Psoas muscle (tissue), 8 donors: ENCODE data around the gene APBB2. TPM values are rescaled to one million over a fixed set of nuclear protein-coding genes. Genes with fewer than 3 reads are reported as not detected.

Experiments used
- ATAC-seq, 4 donors: fragments of 200-7000 bp; cut with Tn5 transposase; one replicate each; pipeline ENCODE4 v1.9.1; 2020; ENCODE audit warnings: moderate library complexity in 3 of 4, mild to moderate bottlenecking in 2 of 4
- DNase-seq, 2 donors: peaks; one replicate each; pipeline ENCODE4 v3.0.0-alpha.2; 2020
- H3K27ac ChIP-seq: fragments of 200-600 bp; one replicate; pipeline ENCODE4 v1.8.0; 2022
- H3K27me3 ChIP-seq, 3 donors: fragments of 200-600 bp in 1 of 3; one replicate each; pipeline versions ENCODE4 v1.6.1 to v1.8.0; 2013 to 2022; ENCODE audit warnings: low read length in 2 of 3, mild to moderate bottlenecking in 2 of 3, moderate library complexity in 1 of 3; ENCODE audit not compliant: insufficient read depth in 3 of 3
- H3K36me3 ChIP-seq, 2 donors: fragments of 200-600 bp in 1 of 2; one replicate each; pipeline versions ENCODE4 v1.6.1 to v1.8.0; 2013 to 2022; ENCODE audit warnings: low read depth in 1 of 2, mild to moderate bottlenecking in 1 of 2, moderate library complexity in 1 of 2; ENCODE audit not compliant: insufficient read depth in 1 of 2
- H3K4me1 ChIP-seq: fragments of 200-600 bp; one replicate; pipeline ENCODE4 v1.8.0; 2022
- H3K4me3 ChIP-seq: fragments of 200-600 bp; one replicate; pipeline ENCODE4 v1.8.0; 2022; ENCODE audit warnings: mild to moderate bottlenecking
- H3K9me3 ChIP-seq: fragments of 200-600 bp; one replicate; pipeline ENCODE4 v1.8.0; 2022
- WGBS, 3 donors: extraction: QIAGEN DNeasy Blood & Tissue Kit; methylation state at CpG; one replicate each; pipeline versions ENCODE4 v1.1.6 to v1.1.7; 2013; 5-methylcytosine and 5-hydroxymethylcytosine counted together
- intact Hi-C, 2 donors: fragments of 100-400 bp; cut with DNase I; formaldehyde crosslinking; loops; one replicate each; pipeline versions ENCODE4 v1.11.0 to v1.14.2; 2022
- polyA plus RNA-seq, 3 donors: library from polyadenylated mRNA; stranded (reverse); fragments of 200-250 nt; gene quantifications; one replicate each; pipeline ENCODE4 v1.2.3, GENCODE V29; 2013
- total RNA-seq, 4 donors: library from RNA; stranded (reverse); fragmentation: NEBNext Ultra II Directional in 2 of 4; extraction: Animal tissue kit (Norgen Biotek cat#: 25700) in 2 of 4; gene quantifications; one replicate each; pipeline versions ENCODE4 v1.2.1 to v1.2.4, GENCODE V29; 2021 to 2023
- TF ChIP-seq, protein P1 (sequence below): fragments of 200-600 bp; IDR thresholded peaks from one replicate; pipeline ENCODE4 v1.8.0; 2022; ENCODE audit warnings: antibody characterized with exemption
- donor health status: healthy with polysubstance abuse.
- donor health status: DM: no; HTN: no; CAD: no; lungs with moderate emphysema.
- donor health status: Bipolar disorder and iron deficiency.
- donor health status: healthy.
- donor health status: DM: yes; HTN: yes; CAD: no.
- donor health status: DM: no; HTN: no; CAD: no.
- donor health status: DM: no; HTN: no; CAD: no.
- donor health status: DM: yes; HTN: yes; CAD: no.

APBB2 gene
- total and polyA plus RNA-seq, 7 donors = 3.1 to 37.4 (median 11.3) TPM

DNA sequence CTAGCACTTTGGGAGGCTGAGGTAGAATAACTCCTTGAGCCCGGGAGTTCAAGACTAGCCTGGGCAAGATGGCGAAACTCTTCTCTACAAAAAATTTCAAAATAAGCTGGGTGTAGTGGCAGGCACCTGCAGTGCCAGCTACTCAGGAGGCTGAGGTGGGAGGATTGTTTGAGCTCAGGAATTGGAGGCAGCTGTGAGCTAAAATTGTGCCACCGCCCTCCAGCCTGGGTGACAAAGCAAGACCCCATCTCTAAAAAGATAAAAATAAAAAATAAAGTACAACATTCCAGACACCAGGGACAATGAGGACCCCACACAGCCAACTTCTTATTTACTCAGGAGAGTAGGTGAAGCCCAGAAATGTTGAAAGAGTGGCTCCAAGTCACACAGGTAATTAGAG is 53.0 kb downstream of the APBB2 start:
- Histone ChIP-seq H3K36me3 (no peaks in the 10 kb centered on the region), H3K27ac (no peak overlapping the region), H3K4me3 (no peak overlapping the region), H3K27me3 (no peaks in the 10 kb centered on the region), H3K4me1 (peaks cover 3% of the 10 kb centered on the region), H3K9me3 (no peaks in the 10 kb centered on the region)
- no peak for DNase-seq
- no peak for ATAC-seq
- TF ChIP-seq, protein P1, sequence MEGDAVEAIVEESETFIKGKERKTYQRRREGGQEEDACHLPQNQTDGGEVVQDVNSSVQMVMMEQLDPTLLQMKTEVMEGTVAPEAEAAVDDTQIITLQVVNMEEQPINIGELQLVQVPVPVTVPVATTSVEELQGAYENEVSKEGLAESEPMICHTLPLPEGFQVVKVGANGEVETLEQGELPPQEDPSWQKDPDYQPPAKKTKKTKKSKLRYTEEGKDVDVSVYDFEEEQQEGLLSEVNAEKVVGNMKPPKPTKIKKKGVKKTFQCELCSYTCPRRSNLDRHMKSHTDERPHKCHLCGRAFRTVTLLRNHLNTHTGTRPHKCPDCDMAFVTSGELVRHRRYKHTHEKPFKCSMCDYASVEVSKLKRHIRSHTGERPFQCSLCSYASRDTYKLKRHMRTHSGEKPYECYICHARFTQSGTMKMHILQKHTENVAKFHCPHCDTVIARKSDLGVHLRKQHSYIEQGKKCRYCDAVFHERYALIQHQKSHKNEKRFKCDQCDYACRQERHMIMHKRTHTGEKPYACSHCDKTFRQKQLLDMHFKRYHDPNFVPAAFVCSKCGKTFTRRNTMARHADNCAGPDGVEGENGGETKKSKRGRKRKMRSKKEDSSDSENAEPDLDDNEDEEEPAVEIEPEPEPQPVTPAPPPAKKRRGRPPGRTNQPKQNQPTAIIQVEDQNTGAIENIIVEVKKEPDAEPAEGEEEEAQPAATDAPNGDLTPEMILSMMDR = no peak
- intact Hi-C loops = no loop called here
- 63 to 100% (median 99%) methylated on average over 3 of the region's 3 CpGs for WGBS, 3 donors

DNA sequence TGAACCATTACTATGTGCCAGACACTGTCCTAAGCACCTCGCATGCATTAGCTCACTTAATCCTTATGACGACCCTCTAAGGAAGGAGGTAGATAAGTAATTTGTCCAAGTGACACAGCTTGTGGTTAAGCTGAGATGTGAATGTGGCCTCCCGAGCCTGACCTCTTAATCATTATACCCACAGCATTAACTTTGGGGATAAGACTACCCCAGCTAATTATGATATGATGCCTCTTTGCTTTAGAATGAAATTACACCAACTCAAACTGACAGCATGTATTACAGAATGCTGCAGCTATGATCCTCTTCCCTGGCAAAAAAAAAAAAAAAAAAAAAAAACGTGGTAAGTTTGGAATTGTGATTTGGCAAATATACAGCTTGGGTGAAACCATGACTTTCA is 53.5 kb downstream of the APBB2 start:
- no peak for ATAC-seq
- intact Hi-C loops = no loop called here
- no peak overlapping the region for H3K27ac ChIP-seq
- H3K4me3 ChIP-seq = no peak overlapping the region
- no peaks in the 10 kb centered on the region for H3K9me3 ChIP-seq
- TF ChIP-seq, protein P1 = no peak
- H3K4me1 ChIP-seq = peaks cover 3% of the 10 kb centered on the region
- DNase-seq = no peak
- H3K27me3 ChIP-seq = no peaks in the 10 kb centered on the region
- no peaks in the 10 kb centered on the region for H3K36me3 ChIP-seq
- 70 to 75% (median 71%) methylated on average over 4 of the region's 4 CpGs for WGBS, 3 donors

DNA sequence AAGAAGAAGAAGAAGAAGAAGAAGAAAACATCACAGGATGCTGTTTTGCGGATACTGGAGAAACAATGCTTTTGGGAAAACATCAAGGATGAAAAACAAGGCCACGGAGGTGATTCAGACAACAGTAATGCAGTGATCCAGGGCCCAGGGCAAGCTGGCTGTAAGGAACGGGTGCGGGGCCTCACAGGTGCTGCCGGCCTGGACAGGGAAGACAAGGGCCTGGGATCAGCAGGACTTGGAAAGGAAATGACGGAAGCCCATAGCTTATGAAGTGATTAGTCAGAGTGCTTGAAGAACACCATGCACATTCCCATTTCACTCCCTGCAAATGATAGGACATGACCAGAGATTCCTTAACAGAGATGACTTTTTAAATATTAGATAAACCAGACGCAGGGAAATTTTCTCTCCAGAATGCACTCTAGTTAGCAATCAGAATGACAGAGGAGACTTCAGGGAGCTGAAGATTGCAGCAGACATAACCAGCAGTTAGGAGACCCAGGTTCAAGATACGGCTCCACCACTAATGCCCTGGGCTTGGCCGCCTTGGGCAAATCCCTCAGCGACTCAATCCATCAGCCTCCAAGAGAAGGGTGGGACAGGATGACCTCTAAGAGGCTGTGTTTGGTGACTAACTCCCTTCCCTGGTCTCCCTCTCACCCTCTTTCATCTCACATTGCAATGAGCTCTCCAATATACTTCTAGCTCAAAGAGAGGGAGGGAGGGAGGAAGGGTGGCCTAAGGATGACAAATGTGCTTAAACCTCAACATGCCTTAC is 54.1 kb downstream of the APBB2 start:
- Histone ChIP-seq H3K36me3 (no peaks in the 10 kb centered on the region), H3K4me1 (peaks cover 8% of the 10 kb centered on the region), H3K27ac (no peak overlapping the region), H3K27me3 (no peaks in the 10 kb centered on the region), H3K4me3 (no peak overlapping the region), H3K9me3 (no peaks in the 10 kb centered on the region)
- ATAC-seq (peak in 3 of 4 donors; percentile 38 to 79 (median 59)), DNase-seq (peak in 1 of 2 donors; percentile 55)
- TF ChIP-seq, protein P1 = no peak
- intact Hi-C loops = no loop called here
- 70 to 74% (median 71%) methylated on average over 10 of the region's 10 CpGs for WGBS, 3 donors

DNA sequence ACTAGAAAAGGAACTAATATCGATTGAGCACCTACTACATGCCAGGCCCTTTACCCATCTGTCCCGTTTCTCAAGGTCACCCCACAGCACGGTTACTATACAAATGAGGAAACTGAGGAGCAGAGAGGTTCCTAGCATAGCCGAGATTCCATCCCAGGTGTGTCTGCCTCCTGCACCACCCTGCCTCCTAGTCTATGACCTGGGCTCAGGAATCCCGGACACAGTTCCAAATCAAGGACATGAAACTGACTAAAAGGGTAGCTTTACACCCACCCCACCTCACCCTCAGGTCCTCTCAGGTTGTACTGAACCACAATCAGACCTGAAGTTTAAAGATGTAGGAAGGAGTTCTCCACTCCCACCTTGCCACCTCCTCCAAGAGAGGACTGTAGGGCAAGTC is 55.6 kb downstream of the APBB2 start:
- Histone ChIP-seq H3K36me3 (no peaks in the 10 kb centered on the region), H3K9me3 (no peaks in the 10 kb centered on the region), H3K27me3 (no peaks in the 10 kb centered on the region), H3K27ac (no peak overlapping the region), H3K4me3 (no peak overlapping the region), H3K4me1 (peaks cover 8% of the 10 kb centered on the region)
- TF ChIP-seq, protein P1 = no peak
- DNase-seq (no peak), ATAC-seq (no peak)
- WGBS, 3 donors = 96 to 99% (median 98%) methylated on average over 5 of the region's 5 CpGs
- intact Hi-C loops = loop anchor here in 1 of 2 donors (5.0 kb wide), 1 partner anchor 49 kb away; no protein-coding TSS in a partner anchor
